Activated effector memory CD4-positive, alpha-beta T cell treated with Interleukin-2 at 50 U/mL for 16 hours (primary cell): ENCODE measurements around the gene IL6ST.

ENCODE experiments used
- DNase-seq: peaks from one replicate; pipeline ENCODE4 v3.0.0-alpha.2; 2020

Gene IL6ST

DNA sequence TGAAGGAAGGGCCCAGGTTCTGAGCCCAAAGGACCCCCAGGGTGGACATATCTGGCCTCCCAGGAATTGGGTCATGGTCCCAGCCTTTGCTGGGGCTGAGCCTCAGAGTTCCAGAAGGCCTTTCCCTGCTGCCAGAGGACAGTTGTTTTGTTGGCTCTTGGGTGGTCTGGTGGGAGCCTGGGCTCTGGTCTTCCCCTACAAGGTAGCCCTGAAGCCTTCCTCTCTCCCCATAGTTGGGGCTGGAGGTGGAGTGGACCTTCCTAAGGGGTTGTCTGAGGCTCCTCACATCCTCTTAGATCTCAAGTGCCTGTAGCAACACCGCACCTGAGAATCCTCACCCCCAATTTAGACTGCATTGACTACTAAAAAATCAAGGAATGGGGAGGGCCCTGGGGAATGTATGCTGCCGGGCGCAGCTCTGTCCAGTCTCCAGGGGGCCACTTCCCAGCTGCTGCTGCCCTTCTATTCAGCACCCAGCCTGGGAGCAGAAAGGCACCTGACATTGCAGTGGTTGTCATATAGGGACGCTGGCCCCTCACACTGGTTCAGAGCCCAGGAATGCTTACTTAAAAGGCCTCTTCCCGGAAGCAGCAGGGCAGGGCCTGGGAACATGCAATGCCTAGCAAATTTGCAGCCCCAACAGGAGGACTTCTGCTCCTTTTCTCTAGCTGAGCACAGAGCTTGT lies 77.2 kb downstream of the IL6ST start:
- DNase-seq, result no peak

DNA sequence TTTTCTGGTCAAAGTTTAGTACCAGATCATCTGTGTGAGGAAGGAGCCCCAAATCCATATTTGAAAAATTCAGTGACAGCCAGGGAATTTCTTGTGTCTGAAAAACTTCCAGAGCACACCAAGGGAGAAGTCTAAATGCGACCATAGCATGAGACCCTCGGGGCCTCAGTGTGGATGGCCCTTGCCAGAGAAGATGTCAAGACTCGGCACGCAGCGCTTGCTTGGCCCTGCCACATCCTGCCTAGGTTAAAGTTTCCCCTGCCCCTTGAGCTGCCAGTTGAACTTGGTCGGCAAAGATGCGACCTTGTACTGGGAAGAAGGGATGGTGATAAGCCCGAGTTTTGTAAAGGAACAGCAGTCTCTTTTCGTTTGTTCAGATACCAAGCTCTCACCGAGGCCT lies 77.8 kb downstream of the IL6ST start:
- DNase-seq, result no peak

DNA sequence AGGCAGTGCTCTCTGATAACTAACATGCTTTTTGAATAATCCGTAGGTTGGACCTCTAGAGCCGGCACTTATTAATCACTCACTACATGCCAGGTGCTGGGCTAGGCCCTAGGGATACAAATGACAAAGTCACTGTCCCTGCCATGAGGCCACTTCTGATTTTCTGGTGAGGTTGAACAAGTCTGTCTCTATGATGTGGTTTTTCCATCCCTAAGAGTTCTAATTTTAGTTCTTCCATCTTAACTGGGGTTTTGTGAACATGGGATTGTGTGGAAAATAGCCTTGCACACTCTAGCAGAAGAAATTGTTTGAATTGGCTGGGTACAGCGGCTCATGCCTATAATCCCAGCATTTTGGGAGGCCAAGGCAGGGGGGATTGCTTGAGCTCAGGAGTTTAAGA lies 79.0 kb downstream of the IL6ST start:
- no peak for DNase-seq

DNA sequence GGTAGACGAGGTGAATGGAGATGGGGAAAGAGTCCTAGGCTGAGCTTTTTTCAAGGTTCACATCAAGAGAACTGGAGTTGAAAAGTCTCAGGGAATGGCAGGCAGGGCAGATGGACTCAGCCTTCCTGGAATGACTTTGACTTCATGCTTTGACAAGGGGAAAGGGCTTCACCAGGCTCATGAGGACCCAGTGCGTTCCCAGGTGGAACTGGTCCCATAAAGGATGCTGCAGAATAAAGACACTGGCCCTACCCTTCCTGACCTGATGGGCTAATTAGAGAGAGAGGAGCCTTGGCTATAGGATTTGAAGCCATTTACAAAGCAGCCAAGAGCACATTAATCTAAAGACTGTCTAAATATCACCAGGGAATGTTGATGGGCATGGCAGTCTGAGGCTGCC lies 79.8 kb downstream of the IL6ST start:
- no peak for DNase-seq

DNA sequence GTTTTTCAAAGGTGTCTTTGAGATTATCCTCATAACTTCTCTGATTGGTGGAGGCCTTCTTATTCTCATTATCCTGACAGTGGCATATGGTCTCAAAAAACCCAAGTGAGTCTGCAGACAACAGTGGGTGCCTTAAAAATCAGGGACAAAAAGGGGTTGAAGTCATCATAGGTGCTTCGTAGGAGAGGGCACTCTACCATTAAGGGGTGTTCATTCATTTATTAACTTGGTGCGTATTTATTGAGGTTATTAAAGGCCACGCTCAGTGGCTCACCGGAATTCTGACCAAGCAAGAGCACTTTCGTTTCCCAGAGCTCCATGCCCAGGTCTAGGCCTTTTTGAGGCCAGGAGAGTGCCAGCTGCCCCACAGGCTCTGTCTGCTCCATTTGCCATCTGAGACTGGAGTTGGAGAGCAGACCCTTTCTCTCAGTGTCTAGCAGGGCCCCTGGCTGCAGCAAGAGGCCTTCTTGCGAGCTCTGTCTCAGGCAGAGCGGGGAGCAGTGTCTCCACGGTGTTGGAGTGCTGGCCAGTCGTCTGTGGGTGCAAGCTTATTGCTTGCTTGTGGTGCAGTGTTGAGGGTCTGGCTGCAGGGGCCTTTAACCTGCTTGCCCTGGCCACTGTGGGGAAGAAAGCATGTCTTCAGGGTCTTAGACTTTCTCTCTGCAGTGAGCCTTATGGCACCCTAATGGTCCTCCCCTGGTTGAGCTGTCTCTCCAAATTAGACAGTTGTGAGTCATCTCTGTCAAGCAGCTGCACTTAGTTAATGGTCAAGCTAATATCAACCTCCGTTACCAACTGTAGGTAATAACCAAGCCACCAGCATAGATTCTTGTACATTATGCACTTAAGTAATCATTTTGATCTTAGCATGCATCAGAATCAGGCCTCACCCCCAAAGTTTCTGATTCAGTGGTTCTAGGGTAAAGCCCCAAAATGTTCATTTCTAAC lies 81.0 kb downstream of the IL6ST start:
- DNase-seq, result no peak

DNA sequence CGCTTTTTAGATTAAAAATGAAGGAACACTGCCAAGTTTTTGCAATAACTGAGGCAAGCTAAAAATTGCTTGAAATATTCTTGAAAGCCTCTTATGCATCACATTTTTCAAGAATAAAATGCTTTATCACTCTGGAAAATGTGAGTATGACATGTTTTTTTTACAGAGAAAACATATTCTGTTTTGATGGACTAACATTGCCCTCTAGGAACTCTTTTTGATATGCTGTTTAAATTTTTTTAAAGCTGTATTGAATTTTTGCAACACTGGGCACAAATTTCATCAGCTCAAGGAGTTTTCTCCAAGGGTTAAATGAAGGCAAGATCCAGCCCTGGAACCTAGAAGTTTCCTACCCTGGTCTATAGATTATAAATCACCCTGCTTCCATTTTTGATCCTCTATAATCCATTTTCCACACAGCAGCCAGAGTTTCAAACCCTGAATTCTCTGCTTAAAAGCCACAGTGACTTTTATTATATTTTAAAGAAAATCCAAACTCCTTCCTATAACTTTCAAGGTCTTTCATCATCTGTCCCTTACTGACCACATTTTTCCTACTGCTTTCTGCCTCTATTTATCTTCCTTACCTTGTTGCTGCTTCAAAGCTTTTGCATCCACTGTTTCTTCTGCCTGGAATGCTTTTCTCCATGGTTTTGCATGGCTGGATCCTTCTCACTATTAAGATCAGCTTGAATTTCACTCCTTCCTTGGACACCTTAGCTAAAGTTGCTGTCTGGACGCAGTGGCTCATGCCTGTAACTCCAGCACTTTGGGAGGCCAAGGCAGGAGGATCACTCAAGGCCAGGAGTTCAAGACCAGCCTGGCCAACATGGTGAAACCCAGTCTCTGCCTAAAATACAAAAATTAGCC lies 82.7 kb downstream of the IL6ST start:
- no peak for DNase-seq

DNA sequence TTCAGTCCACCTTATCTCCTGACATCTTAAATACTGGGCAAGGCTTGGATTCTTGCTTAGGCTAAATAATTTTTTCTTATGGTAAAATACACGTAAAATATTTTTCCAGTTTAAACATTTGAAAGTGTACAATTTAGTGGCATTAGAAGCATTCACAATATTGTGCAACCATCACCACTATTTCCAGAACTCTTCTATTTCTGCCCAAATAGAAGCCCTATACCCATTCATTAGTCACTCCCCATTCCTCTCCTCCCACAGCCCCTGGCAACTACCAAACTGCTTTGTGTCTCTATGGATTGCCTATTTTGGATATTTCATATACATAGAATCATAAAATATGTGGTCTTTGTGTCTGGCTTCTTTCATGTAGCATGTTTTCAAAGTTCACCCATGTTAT lies 86.0 kb downstream of the IL6ST start:
- DNase-seq, result no peak

DNA sequence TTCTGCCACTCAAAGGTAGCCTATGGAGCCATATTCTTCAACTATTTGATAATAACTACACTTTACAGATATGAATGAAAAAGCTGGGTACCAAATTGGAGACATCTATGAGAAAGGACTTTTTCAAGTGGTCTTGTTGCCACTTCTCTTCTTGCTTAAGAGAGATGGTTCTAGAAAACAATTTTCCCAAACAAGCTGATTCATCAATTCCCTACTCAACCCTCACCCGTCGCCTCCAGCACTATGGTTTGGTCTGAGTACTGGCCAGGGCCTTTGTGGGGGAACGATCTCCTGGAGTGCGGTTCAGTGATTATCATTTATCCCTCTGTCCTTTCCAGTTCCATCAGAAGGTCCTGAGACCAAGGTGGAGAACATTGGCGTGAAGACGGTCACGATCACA lies 86.8 kb downstream of the IL6ST start:
- DNase-seq, result no peak

DNA sequence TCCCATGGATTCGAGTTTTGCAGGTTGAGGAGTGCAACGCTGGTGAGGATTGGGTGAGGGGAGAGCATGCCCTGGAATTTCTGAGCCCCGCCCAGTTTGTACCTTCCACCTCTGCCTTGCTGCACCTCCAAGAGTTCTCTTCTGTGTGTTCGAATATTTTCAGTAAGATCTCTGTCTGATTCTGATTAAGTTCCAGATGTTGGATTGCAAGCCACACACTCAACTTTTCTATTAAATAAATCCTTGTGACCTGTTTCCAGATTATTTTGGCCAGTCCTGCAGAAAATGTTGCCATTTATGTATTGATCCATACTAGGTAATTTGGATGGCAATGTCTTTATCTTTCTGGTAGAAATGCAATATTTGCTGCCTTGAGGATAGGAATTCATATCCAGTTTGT lies 89.5 kb downstream of the IL6ST start:
- no peak for DNase-seq

DNA sequence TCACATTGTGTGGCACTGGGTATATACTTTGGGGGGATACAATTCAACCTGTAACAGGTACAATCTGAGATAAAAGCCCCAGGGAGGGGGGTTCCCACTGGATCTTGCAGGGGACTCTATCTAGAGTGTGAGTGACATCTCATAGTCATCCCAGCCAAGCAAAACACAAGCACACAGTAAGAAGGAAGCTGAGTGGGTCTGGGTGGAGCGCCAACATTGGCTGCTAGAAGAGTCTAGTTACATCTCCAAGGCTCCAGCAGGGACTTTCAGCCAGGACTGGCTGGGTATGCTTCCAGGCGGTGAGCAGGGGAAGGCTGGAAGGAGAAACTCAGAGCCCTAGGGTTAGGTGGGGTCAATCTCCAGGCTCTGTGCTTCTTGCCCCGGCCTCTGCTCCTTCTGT lies 90.6 kb downstream of the IL6ST start:
- no peak for DNase-seq

DNA sequence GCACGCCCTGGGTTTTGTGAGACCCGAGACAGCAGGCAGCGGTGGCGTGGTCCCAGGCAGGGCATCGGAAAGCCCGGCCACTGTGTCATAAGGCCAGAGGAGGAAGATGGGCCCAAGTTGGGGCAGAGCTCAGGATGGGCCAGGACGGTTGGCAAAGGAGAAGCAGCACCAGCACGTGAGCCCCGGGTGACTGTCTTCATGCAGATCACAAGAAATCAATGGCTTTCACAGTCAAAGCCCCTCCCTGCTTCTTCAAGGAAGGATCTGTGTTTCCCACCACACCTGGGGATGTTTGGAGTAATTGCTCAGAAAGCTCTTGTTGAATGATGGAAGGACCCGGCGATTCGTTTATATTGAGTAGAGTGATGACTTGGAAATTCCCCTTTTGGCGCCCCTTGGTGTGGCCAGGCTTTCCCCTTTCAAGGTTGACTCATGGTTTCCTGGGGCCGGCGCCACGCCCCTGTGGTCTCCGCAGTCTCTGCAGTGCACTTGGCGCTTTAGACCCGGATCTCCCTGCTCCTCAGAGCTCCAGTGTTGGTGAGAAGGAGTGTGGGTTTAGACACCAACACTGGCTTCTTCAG lies 91.6 kb downstream of the IL6ST start:
- peak; percentile 52 for DNase-seq

DNA sequence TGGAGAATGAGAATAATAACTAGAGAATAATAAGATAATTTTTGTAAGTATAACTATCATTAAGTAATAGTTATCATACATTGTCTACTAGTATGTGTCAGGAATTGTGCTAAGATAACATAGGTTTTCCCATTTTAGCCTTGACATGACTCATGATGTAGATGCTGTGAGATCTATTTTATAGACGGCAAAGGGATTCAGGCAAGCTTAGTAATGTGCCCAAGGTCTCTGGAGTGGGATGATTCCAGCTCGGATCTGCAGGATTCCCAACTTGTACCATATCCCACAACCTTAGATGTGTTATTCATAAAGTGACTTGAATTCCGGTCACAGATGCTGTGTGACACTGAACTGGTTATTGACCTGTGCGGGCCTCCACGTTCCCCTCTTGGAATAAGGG lies 92.1 kb downstream of the IL6ST start:
- DNase-seq, result no peak

DNA sequence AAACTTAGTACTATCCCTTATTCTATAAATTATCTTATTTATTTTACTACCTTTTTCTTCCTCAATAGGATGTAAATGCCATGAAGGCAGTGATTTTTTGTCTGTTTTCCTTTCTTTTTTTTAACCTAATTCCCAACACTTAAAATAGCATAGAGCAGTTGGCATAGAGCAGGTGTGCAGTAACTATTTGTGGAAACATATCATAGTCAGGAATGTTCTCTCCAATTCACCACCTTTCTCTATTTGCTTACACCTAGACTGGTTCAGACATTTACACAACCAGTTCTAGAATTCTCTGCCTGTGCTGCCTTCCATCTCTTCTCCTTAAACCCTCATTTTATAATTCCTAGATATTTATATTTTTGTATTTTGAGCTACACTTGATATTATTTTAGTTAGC lies 94.0 kb downstream of the IL6ST start:
- DNase-seq, result no peak

DNA sequence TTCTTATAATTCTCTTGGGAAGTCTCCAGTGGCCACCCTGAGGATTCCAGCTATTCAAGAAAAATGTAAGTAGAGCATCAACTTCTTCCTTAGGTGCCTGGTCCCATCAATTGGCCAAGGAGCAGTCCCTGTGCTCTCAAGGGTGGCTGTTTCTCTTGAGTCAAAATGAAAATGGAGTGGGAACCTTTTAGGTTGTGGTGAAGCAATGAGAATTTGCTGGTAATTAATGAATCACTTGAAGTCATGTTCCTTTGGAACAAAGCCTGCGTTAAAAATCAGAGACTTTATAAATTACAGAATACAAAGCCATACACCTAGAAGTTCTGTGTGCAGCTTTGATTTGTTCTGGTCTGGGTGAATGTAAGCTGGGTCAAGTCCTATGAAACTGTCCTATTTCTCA lies 94.7 kb downstream of the IL6ST start:
- no peak for DNase-seq

DNA sequence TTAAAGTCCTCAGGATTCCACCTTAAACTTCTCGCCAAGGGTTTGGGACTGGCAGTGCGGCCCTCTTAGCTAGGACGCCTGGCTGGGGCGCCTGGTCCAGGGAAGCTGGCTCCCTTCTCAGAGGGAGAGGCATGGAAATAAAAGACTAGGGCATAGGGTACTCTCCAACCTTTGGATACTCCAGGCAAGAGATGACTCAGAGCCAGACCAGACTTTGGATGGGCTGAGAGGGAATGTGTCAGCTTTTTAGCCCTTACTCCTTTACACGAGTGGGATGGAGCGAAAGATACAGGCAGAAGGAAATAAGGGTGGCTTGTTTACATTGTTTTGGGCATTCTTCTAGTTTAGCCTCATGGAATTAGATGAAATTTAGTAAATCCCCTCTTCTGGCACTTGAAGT lies 95.4 kb downstream of the IL6ST start:
- no peak for DNase-seq

DNA sequence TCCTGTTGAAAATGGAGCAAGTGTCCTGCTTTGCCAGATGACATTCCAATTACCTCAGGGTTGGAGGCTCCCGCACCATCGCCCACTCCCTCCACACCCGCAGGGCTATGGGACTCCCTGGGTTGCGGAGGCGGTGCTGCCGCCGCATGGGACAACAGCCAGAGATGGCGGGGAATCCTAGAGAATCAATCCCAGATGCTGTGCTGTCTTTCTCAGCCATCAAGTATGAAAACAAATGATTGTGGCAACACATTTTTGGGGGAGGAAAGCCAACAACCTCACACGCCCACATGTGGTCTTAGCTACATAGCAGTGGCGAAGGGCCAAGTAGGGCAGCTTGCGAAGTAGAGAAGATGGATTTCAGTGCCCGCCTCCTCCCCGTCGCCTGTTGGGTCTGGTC lies 96.9 kb downstream of the IL6ST start:
- no peak for DNase-seq

DNA sequence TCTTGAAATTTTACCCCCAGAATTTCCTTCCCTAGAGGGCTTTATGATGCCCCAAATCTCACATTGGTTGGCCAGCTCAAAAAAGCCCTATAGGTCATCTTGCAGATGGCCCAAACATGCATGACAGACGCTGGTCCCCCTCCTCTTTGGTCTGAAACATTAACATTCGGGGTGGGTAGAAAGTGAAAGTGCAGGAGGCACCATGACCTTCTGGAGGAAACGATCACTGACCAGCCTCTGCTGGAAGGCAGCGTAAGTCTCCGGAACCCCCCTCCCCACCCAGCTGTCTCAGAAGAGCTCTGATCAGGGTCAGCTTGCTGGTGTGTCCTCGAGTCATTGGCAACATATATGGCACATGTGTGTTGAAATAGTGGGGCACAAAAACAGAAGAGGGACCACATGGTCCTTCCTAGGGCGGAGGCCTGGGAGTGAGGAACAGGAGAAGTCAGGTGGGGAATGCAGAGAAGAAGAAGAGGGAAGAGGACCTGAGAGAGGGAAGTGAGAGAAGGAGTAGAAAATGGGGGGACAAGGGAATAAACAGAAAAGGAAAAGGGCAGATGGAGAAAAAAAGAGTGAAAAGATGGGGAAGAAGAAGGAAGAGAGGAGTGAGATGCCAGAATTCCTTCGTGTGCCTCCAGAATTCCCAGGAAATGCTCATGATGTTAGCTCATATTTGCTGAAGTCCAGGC lies 97.4 kb downstream of the IL6ST start:
- DNase-seq, result no peak

DNA sequence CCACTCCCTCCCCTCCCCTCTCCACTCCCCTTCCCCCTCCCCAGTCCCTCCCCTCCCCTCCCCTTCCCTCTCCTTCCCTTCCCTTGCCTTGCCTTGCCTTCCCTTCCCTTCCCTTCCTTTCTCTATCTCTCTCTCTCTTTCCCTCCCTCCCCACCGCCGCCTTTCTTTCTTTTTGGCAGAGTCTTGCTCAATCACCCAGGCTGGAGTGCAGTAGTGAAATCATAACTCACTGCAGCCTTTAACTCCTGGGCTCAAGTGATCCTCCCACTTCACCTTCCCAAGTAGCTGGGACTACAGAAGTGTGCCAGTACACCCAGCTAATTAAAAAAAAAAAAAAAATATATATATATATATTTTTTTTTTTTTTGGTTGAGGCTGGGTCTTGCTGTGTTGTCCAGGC lies 98.1 kb downstream of the IL6ST start:
- DNase-seq, result no peak

DNA sequence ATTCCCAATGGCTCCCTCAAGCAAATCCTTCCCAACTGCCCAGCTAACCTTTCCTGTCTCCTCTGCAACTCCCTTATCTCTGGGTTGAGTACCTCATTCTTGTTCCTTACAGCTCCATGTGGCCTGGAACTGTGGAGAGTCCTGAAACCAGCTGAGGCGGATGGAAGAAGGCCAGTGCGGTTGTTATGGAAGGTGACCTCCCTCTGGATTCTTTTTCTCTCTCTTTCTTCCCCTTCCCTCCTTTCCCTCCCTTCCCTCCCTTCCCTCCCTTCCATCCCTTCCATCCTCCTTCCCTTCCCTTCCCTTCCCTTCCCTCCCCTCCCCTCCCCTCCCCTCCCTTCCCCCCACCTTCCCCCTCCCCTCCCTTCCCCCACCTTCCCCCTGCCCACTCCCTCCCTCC lies 98.5 kb downstream of the IL6ST start:
- DNase-seq, result no peak

DNA sequence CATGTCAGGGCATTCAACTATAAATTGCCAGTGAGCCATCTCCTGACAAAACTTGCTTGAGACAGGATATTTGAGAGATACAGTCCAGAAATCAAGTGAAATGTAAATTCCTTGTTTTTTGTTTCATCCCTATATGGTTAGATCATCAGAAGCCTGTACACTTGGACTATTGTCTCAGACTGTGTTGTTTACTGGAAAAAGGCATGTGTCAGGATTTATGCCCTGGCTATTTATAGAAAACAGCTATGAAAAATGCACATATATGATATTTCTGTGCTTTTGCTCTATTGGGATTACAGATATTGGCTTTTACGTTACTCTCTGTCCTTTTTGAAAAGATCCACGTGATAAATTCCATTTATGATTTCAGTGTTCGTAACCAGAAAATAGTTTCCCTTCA lies 99.4 kb downstream of the IL6ST start:
- no peak for DNase-seq

DNA sequence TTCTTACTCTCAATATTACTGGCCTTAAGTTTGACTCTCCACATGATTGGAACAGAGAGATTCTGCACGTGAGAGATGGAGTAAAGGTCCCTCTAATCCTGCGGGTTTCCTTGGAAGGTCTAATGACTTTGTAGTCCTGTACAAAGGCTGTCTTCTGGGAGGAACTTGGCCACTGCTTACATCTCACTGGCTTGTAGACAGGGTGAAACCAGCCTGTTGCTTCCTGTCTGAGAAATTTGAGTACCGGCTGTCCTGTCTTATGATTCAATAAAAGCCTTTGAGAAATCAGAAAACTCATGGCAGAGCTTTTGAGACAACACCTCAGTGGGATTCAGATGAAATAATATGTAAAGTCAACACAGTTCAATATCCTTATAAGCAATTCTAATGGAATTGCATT lies 100.6 kb downstream of the IL6ST start:
- no peak for DNase-seq

DNA sequence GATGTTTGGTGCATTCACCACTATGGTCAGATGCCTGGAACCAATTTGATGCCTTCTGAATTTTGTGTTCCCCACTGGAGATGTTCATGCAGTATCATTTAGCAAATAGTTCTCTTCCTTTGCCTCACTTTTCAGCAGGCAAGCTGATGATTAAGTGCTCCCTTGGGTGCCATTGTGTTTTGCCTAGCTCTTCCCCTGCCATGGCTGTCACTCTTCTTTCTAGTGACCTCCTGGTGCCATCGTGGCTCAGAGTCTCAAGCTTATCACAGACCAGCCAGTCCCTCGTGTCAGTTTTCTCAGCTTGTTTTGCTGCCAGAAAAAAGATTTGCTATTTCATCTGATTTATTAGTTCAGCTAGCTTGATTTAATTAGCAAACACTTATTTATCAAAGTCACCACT lies 102.3 kb downstream of the IL6ST start:
- DNase-seq, result no peak

DNA sequence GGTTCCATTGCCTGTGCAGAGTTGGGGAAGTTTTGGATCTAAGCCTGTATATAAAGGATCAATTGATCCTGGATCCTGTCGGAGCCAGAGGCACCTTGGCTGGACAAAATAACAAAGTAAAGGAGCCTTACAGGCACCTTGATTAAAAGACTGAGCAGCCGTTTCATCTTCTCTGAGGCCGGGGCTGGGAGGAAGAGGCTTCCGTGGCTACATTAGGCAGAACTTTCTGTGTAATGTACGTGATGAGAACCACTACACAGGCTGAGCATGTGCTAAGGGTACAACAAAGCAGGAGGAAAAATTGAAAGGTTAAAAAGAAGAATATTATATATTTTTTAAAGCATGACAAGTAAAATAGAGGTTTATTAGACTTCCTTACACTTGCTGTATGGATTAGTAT lies 106.6 kb downstream of the IL6ST start:
- no peak for DNase-seq
